ENCODE results near the gene PER3. TPM values are rescaled to one million over a fixed set of nuclear protein-coding genes. Genes with fewer than 3 reads are reported as not detected.

Gene PER3
- total and polyA plus RNA-seq, 2 experiments from 2014 or later, result 1.9 to 2.7 TPM

GRCh38 chr1:7754234-7754633 is 29.9 kb upstream of the PER3 start:
- no peaks in the 10 kb centered on the region for H4K20me1 ChIP-seq (ENCODE audit: insufficient read depth, poor library complexity, severe bottlenecking)

GRCh38 chr1:7755448-7755847 is 28.6 kb upstream of the PER3 start:
- WGBS (ENCODE audit: low lambda C conversion rate, missing lambda C conversion rate), result 100% methylated on average over 1 of the region's 1 CpG
- no peak overlapping the region for H2AFZ ChIP-seq
- no peak for DNase-seq (ENCODE audit: low spot score)
- no peak overlapping the region for H3K27ac ChIP-seq
- no peaks in the 10 kb centered on the region for H3K9me2 ChIP-seq (replicated peaks; ENCODE audit: insufficient read depth)
- H3K36me3 ChIP-seq (replicated peaks; ENCODE audit: insufficient read depth, low read depth), result no peaks in the 10 kb centered on the region
- no peak for TF ChIP-seq EZH2phosphoT487 (IDR thresholded peaks at IDR 0.05; ENCODE audit: low read depth, severe bottlenecking, unreplicated experiment)
- TF ChIP-seq, protein P1, sequence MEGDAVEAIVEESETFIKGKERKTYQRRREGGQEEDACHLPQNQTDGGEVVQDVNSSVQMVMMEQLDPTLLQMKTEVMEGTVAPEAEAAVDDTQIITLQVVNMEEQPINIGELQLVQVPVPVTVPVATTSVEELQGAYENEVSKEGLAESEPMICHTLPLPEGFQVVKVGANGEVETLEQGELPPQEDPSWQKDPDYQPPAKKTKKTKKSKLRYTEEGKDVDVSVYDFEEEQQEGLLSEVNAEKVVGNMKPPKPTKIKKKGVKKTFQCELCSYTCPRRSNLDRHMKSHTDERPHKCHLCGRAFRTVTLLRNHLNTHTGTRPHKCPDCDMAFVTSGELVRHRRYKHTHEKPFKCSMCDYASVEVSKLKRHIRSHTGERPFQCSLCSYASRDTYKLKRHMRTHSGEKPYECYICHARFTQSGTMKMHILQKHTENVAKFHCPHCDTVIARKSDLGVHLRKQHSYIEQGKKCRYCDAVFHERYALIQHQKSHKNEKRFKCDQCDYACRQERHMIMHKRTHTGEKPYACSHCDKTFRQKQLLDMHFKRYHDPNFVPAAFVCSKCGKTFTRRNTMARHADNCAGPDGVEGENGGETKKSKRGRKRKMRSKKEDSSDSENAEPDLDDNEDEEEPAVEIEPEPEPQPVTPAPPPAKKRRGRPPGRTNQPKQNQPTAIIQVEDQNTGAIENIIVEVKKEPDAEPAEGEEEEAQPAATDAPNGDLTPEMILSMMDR (IDR thresholded peaks at IDR 0.05; ENCODE audit: poor library complexity), result peak; percentile 28
- H3K4me3 ChIP-seq, result no peak overlapping the region
- no peaks in the 10 kb centered on the region for H3K27me3 ChIP-seq
- H4K20me1 ChIP-seq (ENCODE audit: insufficient read depth, poor library complexity, severe bottlenecking), result no peaks in the 10 kb centered on the region
- H3K9me3 ChIP-seq (ENCODE audit: low read depth), result no peaks in the 10 kb centered on the region
- no peaks in the 10 kb centered on the region for H3K4me1 ChIP-seq (ENCODE audit: insufficient read depth)
- no peak overlapping the region for H3K4me2 ChIP-seq
- no peaks in the 10 kb centered on the region for H3K79me2 ChIP-seq

More at GRCh38 chr1:7754234-7754633, 29.9 kb upstream of the PER3 start:
- Histone ChIP-seq H3K27me3 (no peaks in the 10 kb centered on the region), H3K4me1 (ENCODE audit: insufficient read depth) (no peaks in the 10 kb centered on the region), H3K27ac (no peak overlapping the region), H3K36me3 (replicated peaks; ENCODE audit: insufficient read depth, low read depth) (no peaks in the 10 kb centered on the region), H3K9me2 (replicated peaks; ENCODE audit: insufficient read depth) (no peaks in the 10 kb centered on the region), H3K4me2 (no peak overlapping the region), H3K4me3 (no peak overlapping the region), H3K79me2 (no peaks in the 10 kb centered on the region), H2AFZ (no peak overlapping the region), H3K9me3 (ENCODE audit: low read depth) (no peaks in the 10 kb centered on the region)
- TF ChIP-seq EZH2 (IDR thresholded peaks at IDR 0.05; ENCODE audit: borderline replicate concordance) (no peak), EZH2phosphoT487 (IDR thresholded peaks at IDR 0.05; ENCODE audit: low read depth, severe bottlenecking, unreplicated experiment) (no peak)
- TF ChIP-seq, protein P1 (IDR thresholded peaks at IDR 0.05; ENCODE audit: poor library complexity), result no peak
- WGBS (ENCODE audit: low lambda C conversion rate, missing lambda C conversion rate), result 75% methylated on average over 3 of the region's 3 CpGs
- no peak for DNase-seq (ENCODE audit: low spot score)

GRCh38 chr1:7760245-7760644 is 23.8 kb upstream of the PER3 start:
- H3K4me1 ChIP-seq (ENCODE audit: insufficient read depth), result no peaks in the 10 kb centered on the region
- H3K4me2 ChIP-seq, result no peak overlapping the region
- no peak overlapping the region for H3K4me3 ChIP-seq
- no peaks in the 10 kb centered on the region for H4K20me1 ChIP-seq (ENCODE audit: insufficient read depth, poor library complexity, severe bottlenecking)
- no peaks in the 10 kb centered on the region for H3K27me3 ChIP-seq
- H2AFZ ChIP-seq, result no peak overlapping the region
- H3K27ac ChIP-seq, result no peak overlapping the region
- H3K9me3 ChIP-seq (ENCODE audit: low read depth), result no peaks in the 10 kb centered on the region
- DNase-seq (ENCODE audit: low spot score), result no peak
- WGBS (ENCODE audit: low lambda C conversion rate, missing lambda C conversion rate), result 93% methylated on average over 6 of the region's 6 CpGs
- H3K9me2 ChIP-seq (replicated peaks; ENCODE audit: insufficient read depth), result no peaks in the 10 kb centered on the region
- TF ChIP-seq EZH2phosphoT487 (IDR thresholded peaks at IDR 0.05; ENCODE audit: low read depth, severe bottlenecking, unreplicated experiment) (no peak), EZH2 (IDR thresholded peaks at IDR 0.05; ENCODE audit: borderline replicate concordance) (no peak)
- TF ChIP-seq, protein P1 (IDR thresholded peaks at IDR 0.05; ENCODE audit: poor library complexity), result no peak
- H3K36me3 ChIP-seq (replicated peaks; ENCODE audit: insufficient read depth, low read depth), result no peaks in the 10 kb centered on the region
- H3K79me2 ChIP-seq, result no peaks in the 10 kb centered on the region

- H4K20me1 ChIP-seq (ENCODE audit: insufficient read depth, poor library complexity, severe bottlenecking), result no peaks in the 10 kb centered on the region
- no peak for DNase-seq (ENCODE audit: low spot score)
- no peaks in the 10 kb centered on the region for H3K9me2 ChIP-seq (replicated peaks; ENCODE audit: insufficient read depth)
- no peak for TF ChIP-seq EZH2phosphoT487 (IDR thresholded peaks at IDR 0.05; ENCODE audit: low read depth, severe bottlenecking, unreplicated experiment)
- TF ChIP-seq EZH2 (IDR thresholded peaks at IDR 0.05; ENCODE audit: borderline replicate concordance), result no peak
- TF ChIP-seq, protein P1 (IDR thresholded peaks at IDR 0.05; ENCODE audit: poor library complexity), result no peak
- H3K4me3 ChIP-seq, result no peak overlapping the region
- no peak overlapping the region for H2AFZ ChIP-seq
- H3K27ac ChIP-seq, result no peak overlapping the region
- H3K36me3 ChIP-seq (replicated peaks; ENCODE audit: insufficient read depth, low read depth), result no peaks in the 10 kb centered on the region
- H3K4me2 ChIP-seq, result no peak overlapping the region
- no peaks in the 10 kb centered on the region for H3K4me1 ChIP-seq (ENCODE audit: insufficient read depth)
- H3K9me3 ChIP-seq (ENCODE audit: low read depth), result no peaks in the 10 kb centered on the region
- H3K27me3 ChIP-seq, result no peaks in the 10 kb centered on the region
- H3K79me2 ChIP-seq, result no peaks in the 10 kb centered on the region
- 81% methylated on average over 3 of the region's 3 CpGs for WGBS (ENCODE audit: low lambda C conversion rate, missing lambda C conversion rate)
Observed at GRCh38 chr1:7761103-7761502, 23.0 kb upstream of the PER3 start.
